PFSK-1 (cell line): ENCODE measurements around the gene ZNF831.

ENCODE experiments used
- FOXP2 ChIP-seq: optimal IDR thresholded peaks from 2 replicates; pipeline ENCODE3; 2011; ENCODE audit warnings: borderline replicate concordance, control low read depth, inconsistent platforms; ENCODE audit not compliant: insufficient read depth; ENCODE audit errors: extremely low read length, extremely low read depth
- POLR2AphosphoS5 ChIP-seq: IDR thresholded peaks from 2 replicates; pipeline ENCODE4 v1.6.1; 2012; ENCODE audit warnings: low read depth, mild to moderate bottlenecking, control low read depth, low read length, moderate library complexity
- REST ChIP-seq, 2 experiments: IDR thresholded peaks; 2 replicates each; pipeline versions ENCODE4 v1.6.1 to v1.8.0; 2011 to 2012; ENCODE audit warnings: low read depth in 2 of 2, low read length in 2 of 2, control low read depth in 1 of 2, inconsistent platforms in 1 of 2, mild to moderate bottlenecking in 1 of 2, moderate library complexity in 1 of 2; ENCODE audit not compliant: insufficient read depth in 1 of 2
- SIN3A ChIP-seq: IDR thresholded peaks from 2 replicates; pipeline ENCODE4 v1.6.1; 2012; ENCODE audit warnings: mild to moderate bottlenecking, low read length, moderate library complexity, borderline replicate concordance; ENCODE audit not compliant: insufficient read depth
- TAF1 ChIP-seq: IDR thresholded peaks from 2 replicates; pipeline ENCODE4 v1.6.1; 2012; ENCODE audit warnings: low read length, control low read depth, borderline replicate concordance; ENCODE audit not compliant: insufficient read depth

The ZNF831 gene

GRCh38 chr20:59305908-59306655 is 142.5 kb downstream of the ZNF831 start:
- no peak for TF ChIP-seq SIN3A

GRCh38 chr20:59307270-59307669 is 143.6 kb downstream of the ZNF831 start:
- TF ChIP-seq FOXP2 (no peak), SIN3A (no peak), TAF1 (no peak), REST (IDR thresholded peaks at IDR 0.05; ENCODE audit: insufficient read depth in 1 of 2, low read depth in 2 of 2, low read length in 2 of 2) (no peak), POLR2AphosphoS5 (no peak)
